A172 (cell line): ENCODE data around the gene MTG2. TPM values are rescaled to one million over a fixed set of nuclear protein-coding genes. Genes with fewer than 3 reads are reported as not detected.

Experiments
- DNase-seq: peaks from one replicate; pipeline ENCODE4 v3.0.0-alpha.2; 2015; ENCODE audit warnings: low spot score
- total RNA-seq: library from RNA; depleted of rRNA; stranded (reverse); fragments of >200 nt; shearing (Covaris generic); gene quantifications from 2 replicates; pipeline ENCODE4 v1.2.3, GENCODE V29; 2014

The MTG2 gene
- total RNA-seq, 1 experiment from 2014 or later = 14.9 TPM

DNA sequence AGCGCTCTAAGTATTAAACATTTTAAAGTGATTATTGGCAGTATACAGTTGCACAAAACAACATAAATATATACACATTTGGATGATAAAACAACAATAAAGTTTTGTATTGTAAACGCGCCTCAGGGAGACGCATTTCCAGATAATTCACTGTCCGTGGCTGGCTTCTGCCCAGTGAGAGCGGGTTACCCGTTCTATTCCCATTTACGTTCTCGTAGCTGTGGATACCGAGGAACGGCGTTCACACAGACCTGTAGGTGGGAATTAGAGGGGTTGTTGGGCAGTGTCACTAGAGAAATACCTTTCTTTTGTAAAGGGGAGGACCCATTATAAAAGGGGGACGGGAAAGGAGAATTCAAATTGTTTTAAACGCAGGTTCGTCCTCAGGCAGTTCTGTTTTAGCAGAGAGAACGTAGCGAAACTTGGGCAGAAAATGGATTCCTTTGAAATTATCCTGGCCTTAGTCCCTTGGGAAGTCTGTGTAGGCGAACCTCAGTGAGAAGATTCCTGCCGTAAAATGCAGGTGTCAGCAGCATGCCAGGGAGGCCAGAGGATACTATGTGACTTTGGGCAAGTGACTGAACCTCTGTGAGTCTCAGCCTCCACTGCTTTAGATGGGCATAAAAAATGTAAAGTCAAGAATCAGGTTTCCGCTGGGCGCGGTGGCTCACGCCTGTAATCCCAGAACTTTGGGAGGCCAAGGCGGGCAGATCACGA lies 756 bp downstream of the MTG2 start:
- no peak for DNase-seq

DNA sequence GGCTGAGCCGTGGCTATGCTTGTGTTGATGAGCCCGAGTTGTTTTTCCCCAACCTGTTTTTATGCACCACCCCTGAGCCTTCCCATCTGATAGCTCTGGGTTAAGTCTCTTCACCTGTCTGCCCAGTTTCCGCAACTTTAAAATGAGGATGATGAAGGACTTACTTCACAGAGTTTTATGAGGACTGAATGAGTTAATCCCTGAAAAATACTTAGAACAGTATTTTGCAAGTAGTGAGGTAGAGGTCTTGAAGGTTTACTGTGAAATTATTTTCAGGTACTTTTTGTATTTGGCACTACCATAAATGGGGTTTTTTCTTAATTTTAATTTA lies 3.2 kb downstream of the MTG2 start:
- DNase-seq = no peak

GRCh38 chr20:62186887-62187866 lies 4.3 kb downstream of the MTG2 start:
- no peak for DNase-seq

DNA sequence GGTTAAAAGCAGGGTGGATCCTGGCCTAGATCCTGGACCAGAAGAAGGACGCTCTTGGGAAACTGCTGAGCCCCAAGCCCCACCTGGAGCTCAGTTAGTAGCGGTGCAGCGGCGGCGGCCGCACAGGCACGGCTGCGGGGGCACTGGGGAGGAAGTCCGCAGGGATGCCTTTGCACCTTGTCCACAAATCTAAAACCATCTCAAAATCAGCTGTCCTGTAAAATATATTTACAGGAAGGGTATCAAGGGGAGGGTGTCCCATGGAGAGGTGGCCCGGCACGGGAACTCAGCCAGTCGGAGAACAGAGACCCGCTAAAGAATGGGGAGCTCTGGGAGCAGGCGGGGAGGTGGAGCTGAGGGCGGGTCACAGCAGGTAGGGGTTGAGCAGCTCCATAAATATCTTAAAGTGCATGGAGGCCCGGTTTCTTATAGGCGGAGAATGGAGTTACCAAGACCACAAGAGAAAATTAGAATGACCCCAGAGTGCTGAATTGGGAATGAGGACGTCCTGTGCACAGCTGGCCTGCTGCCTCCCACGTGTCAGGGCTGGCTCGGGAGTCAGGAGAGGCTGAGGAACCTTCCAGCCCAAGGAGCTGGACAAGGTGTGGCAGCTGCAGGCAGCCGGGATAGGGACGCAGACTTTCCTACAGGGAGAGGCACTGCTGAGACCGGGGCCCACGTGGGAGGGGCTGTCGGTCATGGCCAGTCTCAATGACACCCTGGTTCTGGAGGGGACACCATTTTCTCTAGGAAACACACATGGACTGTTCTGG lies 8.0 kb downstream of the MTG2 start:
- DNase-seq = no peak

- no peak for DNase-seq
Measured at GRCh38 chr20:62191781-62192559, 9.1 kb downstream of the MTG2 start.

- DNase-seq = no peak
Measured at GRCh38 chr20:62192635-62193034, 9.8 kb downstream of the MTG2 start.

- DNase-seq = no peak
Measured at GRCh38 chr20:62193079-62194025, 10.5 kb downstream of the MTG2 start.

DNA sequence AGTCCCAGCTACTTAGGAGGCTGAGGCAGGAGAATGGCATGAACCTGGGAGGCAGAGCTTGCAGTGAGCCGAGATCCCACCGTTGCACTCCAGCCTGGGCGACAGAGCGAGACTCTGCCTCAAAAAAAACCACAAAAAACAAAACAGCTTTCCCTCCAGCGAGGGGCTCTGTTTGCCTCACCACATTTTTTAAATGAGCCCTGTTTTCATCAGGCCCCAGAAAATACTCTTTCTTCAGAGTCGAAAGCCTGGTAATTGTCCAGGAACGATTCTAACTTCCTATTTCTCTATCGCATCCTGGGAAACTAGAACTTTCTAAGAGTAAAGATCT lies 12.2 kb downstream of the MTG2 start:
- DNase-seq = no peak

DNA sequence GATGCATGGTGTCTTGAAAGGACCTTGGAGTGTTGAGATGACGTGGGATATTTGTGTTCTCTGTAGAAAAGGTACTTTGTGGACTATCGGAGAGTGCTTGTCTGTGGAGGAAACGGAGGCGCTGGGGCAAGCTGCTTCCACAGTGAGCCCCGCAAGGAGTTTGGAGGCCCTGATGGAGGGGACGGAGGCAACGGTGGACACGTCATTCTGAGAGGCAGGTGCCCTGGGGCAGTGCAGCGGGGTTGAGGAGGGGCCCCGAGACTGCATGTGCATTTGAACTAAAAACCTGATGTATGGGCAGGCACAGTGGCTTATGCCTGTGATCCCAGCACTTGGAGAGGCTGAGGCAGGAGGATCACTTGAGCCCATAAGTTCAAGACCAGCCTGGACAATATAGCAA lies 12.9 kb downstream of the MTG2 start:
- DNase-seq = no peak

DNA sequence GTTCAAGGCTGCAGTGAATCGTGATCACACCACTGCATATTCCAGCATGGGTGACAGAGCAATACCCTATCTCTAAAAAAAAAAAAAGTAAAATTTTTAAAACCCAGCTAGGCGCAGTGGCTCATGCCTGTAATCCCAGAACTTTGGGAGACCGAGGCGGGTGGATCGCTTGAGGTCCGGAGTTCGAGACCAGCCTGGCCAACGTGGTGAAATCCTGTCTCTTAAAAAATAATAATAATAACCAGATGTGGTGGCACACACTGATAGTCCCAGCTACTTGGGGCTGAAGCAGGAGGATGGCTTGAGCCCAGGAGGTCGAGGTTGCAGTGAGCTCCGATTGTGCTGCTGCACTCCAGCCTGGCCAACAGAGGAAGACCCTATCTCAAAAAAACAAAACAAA lies 13.5 kb downstream of the MTG2 start:
- DNase-seq = no peak

DNA sequence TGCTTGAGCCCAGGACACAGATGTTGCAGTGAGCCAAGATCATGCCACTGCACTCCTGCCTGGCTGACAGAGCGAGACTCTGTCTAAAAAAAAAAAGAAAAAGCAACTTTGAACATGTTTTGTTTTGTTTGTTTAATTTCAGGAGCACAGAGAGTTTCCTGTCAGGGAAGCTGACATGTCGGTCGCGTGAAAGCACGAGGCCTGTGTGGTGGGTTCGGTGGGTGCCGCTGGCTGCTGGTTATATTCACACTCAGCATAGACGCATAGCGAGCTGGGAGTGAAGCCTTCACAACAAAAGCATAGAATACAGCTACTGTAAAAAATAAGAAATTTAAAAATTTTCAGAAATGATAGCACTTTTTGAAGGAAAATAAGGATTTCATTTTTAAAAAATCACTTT lies 14.5 kb downstream of the MTG2 start:
- no peak for DNase-seq

DNA sequence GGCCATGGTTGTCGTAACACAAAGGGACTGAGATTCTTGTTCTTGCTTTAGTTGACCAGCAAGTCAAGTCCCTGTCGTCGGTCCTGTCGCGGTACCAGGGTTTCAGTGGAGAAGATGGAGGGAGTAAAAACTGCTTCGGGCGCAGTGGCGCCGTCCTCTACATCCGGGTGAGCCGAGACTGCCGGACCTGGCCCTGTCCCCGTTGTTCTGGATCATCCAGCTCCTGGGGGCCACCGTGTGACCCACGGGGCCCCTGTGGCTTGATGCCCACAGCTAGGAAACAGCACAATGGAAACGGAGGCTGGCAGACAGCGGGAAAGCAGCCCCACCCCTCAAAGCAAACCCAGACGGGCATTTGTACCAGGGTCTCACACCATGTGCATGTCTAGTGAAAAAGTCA lies 15.0 kb downstream of the MTG2 start:
- no peak for DNase-seq

DNA sequence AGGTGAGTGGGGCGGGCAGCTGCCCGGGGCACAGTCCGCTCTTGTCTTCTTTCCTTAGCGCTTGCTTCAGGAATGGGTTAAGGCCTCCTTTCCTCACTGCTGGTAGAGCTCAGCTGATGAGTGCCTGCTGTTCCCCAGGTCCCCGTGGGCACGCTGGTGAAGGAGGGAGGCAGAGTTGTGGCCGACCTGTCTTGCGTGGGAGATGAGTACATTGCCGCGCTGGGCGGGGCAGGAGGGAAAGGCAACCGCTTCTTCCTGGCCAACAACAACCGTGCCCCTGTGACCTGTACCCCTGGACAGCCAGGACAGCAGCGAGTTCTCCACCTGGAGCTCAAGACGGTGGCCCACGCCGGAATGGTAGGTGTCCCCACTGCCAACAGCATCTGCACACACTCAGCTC lies 15.7 kb downstream of the MTG2 start:
- no peak for DNase-seq

DNA sequence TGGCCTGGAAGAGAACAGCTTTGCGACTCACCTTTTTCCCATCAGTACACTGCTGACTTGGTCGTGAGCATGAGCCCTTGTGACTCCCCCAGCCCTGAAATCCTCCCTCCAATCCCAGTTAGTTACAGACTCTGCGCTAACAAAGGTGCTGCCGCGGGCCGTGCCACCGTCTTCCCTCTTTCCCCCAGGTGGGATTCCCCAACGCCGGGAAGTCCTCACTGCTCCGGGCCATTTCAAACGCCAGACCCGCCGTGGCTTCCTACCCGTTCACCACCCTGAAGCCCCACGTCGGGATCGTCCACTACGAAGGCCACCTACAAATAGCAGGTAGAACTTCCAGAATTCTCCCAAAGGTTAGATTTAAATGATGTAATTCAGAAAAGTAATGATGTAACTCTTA lies 16.1 kb downstream of the MTG2 start:
- no peak for DNase-seq

GRCh38 chr20:62200491-62201172 lies 17.8 kb downstream of the MTG2 start:
- no peak for DNase-seq

DNA sequence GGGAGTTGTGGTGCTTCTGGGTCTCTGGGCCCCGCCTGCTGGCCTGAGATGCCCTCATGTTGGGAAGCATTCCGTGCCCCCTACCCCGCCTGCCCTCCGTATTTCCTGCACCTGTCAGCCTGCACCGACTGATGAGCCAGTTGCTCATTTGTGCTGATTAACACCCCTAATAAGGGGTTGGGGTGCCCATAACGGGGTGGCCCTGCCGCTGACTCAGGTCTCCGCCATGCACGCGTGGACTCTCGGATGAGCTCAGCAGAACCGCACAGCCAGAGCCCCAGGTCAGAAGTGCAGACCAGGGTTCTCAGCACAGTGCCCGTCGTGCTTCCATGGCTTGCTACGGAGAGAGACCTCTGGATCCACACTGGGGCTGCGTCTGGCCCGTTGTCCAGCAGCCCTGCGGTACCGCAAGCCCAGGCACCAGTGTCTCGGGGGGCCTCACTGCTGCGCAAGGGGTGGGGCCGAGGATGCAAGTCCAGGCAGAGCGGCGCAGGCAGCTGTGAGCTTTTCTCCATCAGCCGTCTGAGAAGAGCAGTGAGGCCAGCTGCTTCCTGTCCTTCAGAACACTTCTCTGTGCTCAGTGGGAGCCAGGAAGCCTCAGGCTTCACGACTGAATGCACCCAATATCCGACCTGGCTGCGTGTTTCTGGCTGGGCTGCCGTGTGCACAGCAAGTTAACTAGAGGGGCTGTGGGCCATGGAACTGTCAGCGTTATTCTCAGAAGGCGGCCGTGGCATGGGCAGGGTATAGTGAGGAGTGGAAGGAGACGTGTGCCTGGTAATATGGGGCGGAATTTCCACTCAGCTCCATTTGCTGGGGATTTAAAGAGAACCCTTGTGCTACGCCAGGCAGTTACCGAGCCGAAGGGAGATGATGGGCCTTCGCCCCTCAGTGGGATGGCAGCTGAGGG lies 18.6 kb downstream of the MTG2 start:
- no peak for DNase-seq

- DNase-seq = no peak
Measured at GRCh38 chr20:62202083-62202395, 19.2 kb downstream of the MTG2 start.

DNA sequence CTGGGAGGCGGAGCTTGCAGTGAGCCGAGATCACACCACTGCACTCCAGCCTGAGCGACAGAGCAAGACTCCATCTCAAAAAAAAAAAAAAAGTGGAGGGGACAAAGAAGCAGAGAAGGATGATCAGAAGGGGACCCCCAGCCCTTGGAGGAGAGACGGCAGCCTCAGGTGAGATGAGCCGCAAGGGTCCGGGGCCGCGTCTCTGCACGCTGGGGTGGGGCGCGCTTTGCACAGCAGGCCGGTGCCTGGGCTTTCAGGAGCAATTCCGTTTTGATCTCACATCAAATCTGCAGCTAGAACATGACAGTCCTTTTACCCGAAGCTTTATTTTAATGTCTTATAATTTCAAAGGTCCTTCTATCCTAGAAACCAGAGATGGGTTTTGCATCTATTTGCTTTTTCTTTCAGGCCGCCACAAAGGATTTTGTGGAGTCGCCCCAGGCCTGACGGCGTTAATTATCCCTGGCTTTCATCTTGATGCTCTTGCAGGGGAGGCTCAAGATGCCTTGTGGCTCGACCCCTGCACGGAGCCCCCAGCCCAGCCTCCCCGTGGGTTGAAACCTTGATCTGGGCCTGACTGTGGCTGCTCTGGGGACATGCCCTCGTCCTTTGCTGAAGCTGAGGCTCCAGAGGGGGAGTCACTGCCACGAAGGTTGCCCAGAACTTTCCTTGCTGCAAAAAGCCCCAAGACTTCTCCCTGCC lies 20.0 kb downstream of the MTG2 start:
- no peak for DNase-seq
